ENCODE results near the gene ERO1A. TPM values are rescaled to one million over a fixed set of nuclear protein-coding genes. Genes with fewer than 3 reads are reported as not detected.

ERO1A gene
- polyA plus RNA-seq, 6 donors from 2014 or later, result 20.4 to 26.0 (median 23.2) TPM

GRCh38 chr14:52640137-52640536 is 55.2 kb downstream of the ERO1A start:
- ATAC-seq (ENCODE audit: low read depth in 2 of 2) (no peak), DNase-seq (no peak)
- H3K4me1 Mint-ChIP-seq, result no peaks in the 10 kb centered on the region
- peaks cover 19% of the 10 kb centered on the region in 2 donors for H3K36me3 Mint-ChIP-seq
- H3K4me3 Mint-ChIP-seq, result no peak overlapping the region
- H3K27me3 Mint-ChIP-seq, result no peaks in the 10 kb centered on the region
- peak overlapping the region in 1 of 6 donors; percentile 12 for H3K27ac Mint-ChIP-seq
- peaks cover 0 to 16% (median 7%) of the 10 kb centered on the region in 7 donors for H3K9me3 Mint-ChIP-seq

GRCh38 chr14:52619687-52620086 is 75.7 kb downstream of the ERO1A start:
- no peak overlapping the region for H3K27ac Mint-ChIP-seq
- no peak for ATAC-seq (ENCODE audit: low read depth in 2 of 2)
- H3K27me3 Mint-ChIP-seq, result no peaks in the 10 kb centered on the region
- H3K4me1 Mint-ChIP-seq, result no peaks in the 10 kb centered on the region
- no peak overlapping the region for H3K4me3 Mint-ChIP-seq
- no peaks in the 10 kb centered on the region for H3K9me3 Mint-ChIP-seq
- H3K36me3 Mint-ChIP-seq, result no peaks in the 10 kb centered on the region
- DNase-seq, result no peak

- no peak overlapping the region for H3K27ac Mint-ChIP-seq
Observed at GRCh38 chr14:52618602-52619001, 76.8 kb downstream of the ERO1A start.

GRCh38 chr14:52610187-52610586 is 85.2 kb downstream of the ERO1A start:
- ATAC-seq (ENCODE audit: low read depth in 2 of 2), result no peak
- H3K4me3 Mint-ChIP-seq, result no peak overlapping the region
- no peaks in the 10 kb centered on the region for H3K36me3 Mint-ChIP-seq
- peaks cover 0 to 8% (median 4%) of the 10 kb centered on the region in 7 donors for H3K9me3 Mint-ChIP-seq
- H3K27me3 Mint-ChIP-seq, result no peaks in the 10 kb centered on the region
- H3K4me1 Mint-ChIP-seq, result no peaks in the 10 kb centered on the region
- no peak for DNase-seq
- no peak overlapping the region for H3K27ac Mint-ChIP-seq

More at GRCh38 chr14:52618602-52619001, 76.8 kb downstream of the ERO1A start:
- no peaks in the 10 kb centered on the region for H3K4me1 Mint-ChIP-seq
- ATAC-seq (ENCODE audit: low read depth in 2 of 2) (no peak), DNase-seq (no peak)
- no peaks in the 10 kb centered on the region for H3K36me3 Mint-ChIP-seq
- no peaks in the 10 kb centered on the region for H3K27me3 Mint-ChIP-seq
- no peaks in the 10 kb centered on the region for H3K9me3 Mint-ChIP-seq
- H3K4me3 Mint-ChIP-seq, result no peak overlapping the region

GRCh38 chr14:52609445-52610044 is 85.8 kb downstream of the ERO1A start:
- Mint-ChIP-seq H3K27ac (no peak overlapping the region), H3K9me3 (peaks cover 0 to 14% (median 5%) of the 10 kb centered on the region in 7 donors), H3K4me3 (no peak overlapping the region), H3K4me1 (no peaks in the 10 kb centered on the region), H3K36me3 (no peaks in the 10 kb centered on the region), H3K27me3 (no peaks in the 10 kb centered on the region)
- no peak for DNase-seq
- no peak for ATAC-seq (ENCODE audit: low read depth in 2 of 2)

- no peaks in the 10 kb centered on the region for H3K27me3 Mint-ChIP-seq
- H3K9me3 Mint-ChIP-seq, result peaks cover 0 to 21% (median 8%) of the 10 kb centered on the region in 7 donors
- H3K4me3 Mint-ChIP-seq, result no peak overlapping the region
- H3K4me1 Mint-ChIP-seq, result peaks cover 3 to 7% (median 5%) of the 10 kb centered on the region in 3 donors
- DNase-seq (no peak), ATAC-seq (ENCODE audit: low read depth in 2 of 2) (no peak)
- H3K27ac Mint-ChIP-seq, result peak overlapping the region in 1 of 6 donors; percentile 5
- no peaks in the 10 kb centered on the region for H3K36me3 Mint-ChIP-seq
Observed at GRCh38 chr14:52607061-52607460, 88.3 kb downstream of the ERO1A start.

GRCh38 chr14:52602131-52602530 is 93.2 kb downstream of the ERO1A start:
- Mint-ChIP-seq H3K9me3 (peaks cover 0 to 22% (median 8%) of the 10 kb centered on the region in 7 donors), H3K4me1 (peaks cover 4 to 8% (median 6%) of the 10 kb centered on the region in 3 donors), H3K36me3 (no peaks in the 10 kb centered on the region), H3K27ac (peak overlapping the region in 3 of 6 donors; percentile 1 to 5 (median 2)), H3K27me3 (no peaks in the 10 kb centered on the region), H3K4me3 (no peak overlapping the region)
- ATAC-seq (ENCODE audit: low read depth in 2 of 2) (peak in 1 of 2 donors; percentile 43), DNase-seq (no peak)

- ATAC-seq (ENCODE audit: low read depth in 2 of 2), result no peak
- peaks cover 4 to 8% (median 6%) of the 10 kb centered on the region in 3 donors for H3K4me1 Mint-ChIP-seq
- H3K27me3 Mint-ChIP-seq, result peaks cover 0 to 6% (median 0%) of the 10 kb centered on the region in 3 donors
- peaks cover 0 to 25% (median 9%) of the 10 kb centered on the region in 7 donors for H3K9me3 Mint-ChIP-seq
- DNase-seq, result no peak
- peaks cover 0 to 6% of the 10 kb centered on the region in 2 donors for H3K36me3 Mint-ChIP-seq
- H3K27ac Mint-ChIP-seq, result no peak overlapping the region
- no peak overlapping the region for H3K4me3 Mint-ChIP-seq
Observed at GRCh38 chr14:52599974-52600373, 95.4 kb downstream of the ERO1A start.

- H3K36me3 Mint-ChIP-seq, result peaks cover 0 to 6% of the 10 kb centered on the region in 2 donors
- H3K4me1 Mint-ChIP-seq, result peaks cover 4 to 8% (median 6%) of the 10 kb centered on the region in 3 donors
- H3K27ac Mint-ChIP-seq, result no peak overlapping the region
- DNase-seq (no peak), ATAC-seq (ENCODE audit: low read depth in 2 of 2) (no peak)
- peaks cover 0 to 6% (median 0%) of the 10 kb centered on the region in 3 donors for H3K27me3 Mint-ChIP-seq
- H3K9me3 Mint-ChIP-seq, result peaks cover 0 to 26% (median 10%) of the 10 kb centered on the region in 7 donors
- no peak overlapping the region for H3K4me3 Mint-ChIP-seq
Observed at GRCh38 chr14:52598568-52598967, 96.8 kb downstream of the ERO1A start.

GRCh38 chr14:52596861-52597260 is 98.5 kb downstream of the ERO1A start:
- H3K4me3 Mint-ChIP-seq, result no peak overlapping the region
- ATAC-seq (ENCODE audit: low read depth in 2 of 2), result no peak
- H3K36me3 Mint-ChIP-seq, result peaks cover 0 to 6% of the 10 kb centered on the region in 2 donors
- no peaks in the 10 kb centered on the region for H3K4me1 Mint-ChIP-seq
- peaks cover 0 to 6% (median 0%) of the 10 kb centered on the region in 3 donors for H3K27me3 Mint-ChIP-seq
- peak overlapping the region in 1 of 6 donors; percentile 49 for H3K27ac Mint-ChIP-seq
- no peak for DNase-seq
- peaks cover 0 to 28% (median 12%) of the 10 kb centered on the region in 7 donors for H3K9me3 Mint-ChIP-seq

GRCh38 chr14:52596320-52596719 is 99.0 kb downstream of the ERO1A start:
- Mint-ChIP-seq H3K4me3 (no peak overlapping the region), H3K27ac (no peak overlapping the region), H3K9me3 (peaks cover 0 to 28% (median 14%) of the 10 kb centered on the region in 7 donors), H3K27me3 (peaks cover 0 to 6% (median 0%) of the 10 kb centered on the region in 3 donors), H3K36me3 (peaks cover 0 to 6% of the 10 kb centered on the region in 2 donors), H3K4me1 (no peaks in the 10 kb centered on the region)
- ATAC-seq (ENCODE audit: low read depth in 2 of 2) (no peak), DNase-seq (no peak)

GRCh38 chr14:52590318-52590717 is 105.0 kb downstream of the ERO1A start:
- Mint-ChIP-seq H3K4me1 (no peaks in the 10 kb centered on the region), H3K27me3 (peaks cover 0 to 2% (median 0%) of the 10 kb centered on the region in 3 donors), H3K9me3 (peaks cover 0 to 25% (median 13%) of the 10 kb centered on the region in 7 donors), H3K27ac (no peak overlapping the region), H3K4me3 (no peak overlapping the region), H3K36me3 (peaks cover 0 to 3% of the 10 kb centered on the region in 2 donors)
- no peak for DNase-seq
- ATAC-seq (ENCODE audit: low read depth in 2 of 2), result no peak

Measured in naive B cell (primary cell).